Nephron progenitor cell (in vitro differentiated cells): Measurements from ENCODE around the gene GRIN2C.
A peak's percentile ranks its signal among the peaks of the same experiment; 100 is the strongest.

Experiments used
- DNase-seq: peaks from one replicate; pipeline ENCODE4 v3.0.0; 2021
- H3K27ac Mint-ChIP-seq: 2 replicates; pipeline ENCODE4 v1.8.0; 2021; ENCODE audit warnings: mild to moderate bottlenecking, moderate library complexity, mixed read lengths
- H3K27me3 Mint-ChIP-seq: 2 replicates; pipeline ENCODE4 v1.8.0; 2021; ENCODE audit warnings: mild to moderate bottlenecking, low read depth, mixed read lengths; ENCODE audit not compliant: poor library complexity
- H3K36me3 Mint-ChIP-seq: 2 replicates; pipeline ENCODE4 v1.8.0; 2021; ENCODE audit warnings: low read depth, mixed read lengths
- H3K4me1 Mint-ChIP-seq: 2 replicates; pipeline ENCODE4 v1.8.0; 2021; ENCODE audit warnings: mixed read lengths
- H3K4me3 Mint-ChIP-seq: 2 replicates; pipeline ENCODE4 v1.8.0; 2021; ENCODE audit warnings: mild to moderate bottlenecking, moderate library complexity, mixed read lengths
- H3K9me3 Mint-ChIP-seq: 2 replicates; pipeline ENCODE4 v1.8.0; 2021; ENCODE audit warnings: mild to moderate bottlenecking, moderate library complexity, mixed read lengths
- CTCF ChIP-seq: fragments of 200-600 bp; sonication (generic); IDR thresholded peaks from 2 replicates; pipeline ENCODE4 v1.5.0; 2021; ENCODE audit warnings: antibody characterized with exemption

Gene GRIN2C

GRCh38 chr17:74814453-74814852, 45.2 kb downstream of the GRIN2C start:
- no peak overlapping the region for H3K27ac Mint-ChIP-seq
- peaks cover 10% of the 10 kb centered on the region for H3K27me3 Mint-ChIP-seq
- no peak for TF ChIP-seq CTCF
- no peak overlapping the region for H3K4me3 Mint-ChIP-seq
- H3K36me3 Mint-ChIP-seq, result peaks cover 11% of the 10 kb centered on the region
- DNase-seq, result no peak
- peaks cover 86% of the 10 kb centered on the region for H3K4me1 Mint-ChIP-seq
- H3K9me3 Mint-ChIP-seq, result no peaks in the 10 kb centered on the region

- H3K4me1 Mint-ChIP-seq, result peaks cover 65% of the 10 kb centered on the region
- H3K9me3 Mint-ChIP-seq, result no peaks in the 10 kb centered on the region
- H3K27ac Mint-ChIP-seq, result no peak overlapping the region
- peaks cover 10% of the 10 kb centered on the region for H3K27me3 Mint-ChIP-seq
- peak overlapping the region; percentile 75 for H3K4me3 Mint-ChIP-seq
- peaks cover 11% of the 10 kb centered on the region for H3K36me3 Mint-ChIP-seq
- peak; percentile 37 for DNase-seq
- TF ChIP-seq CTCF, result no peak
Measured at GRCh38 chr17:74812109-74813009, 47.3 kb downstream of the GRIN2C start.

GRCh38 chr17:74810699-74811485, 48.8 kb downstream of the GRIN2C start:
- TF ChIP-seq CTCF, result no peak
- DNase-seq, result no peak
- no peaks in the 10 kb centered on the region for H3K9me3 Mint-ChIP-seq
- H3K4me3 Mint-ChIP-seq, result peak overlapping the region; percentile 53
- H3K4me1 Mint-ChIP-seq, result peaks cover 60% of the 10 kb centered on the region
- peaks cover 9% of the 10 kb centered on the region for H3K27me3 Mint-ChIP-seq
- peak overlapping the region; percentile 37 for H3K27ac Mint-ChIP-seq
- peaks cover 11% of the 10 kb centered on the region for H3K36me3 Mint-ChIP-seq

GRCh38 chr17:74808714-74809430, 50.8 kb downstream of the GRIN2C start:
- Mint-ChIP-seq H3K4me3 (no peak overlapping the region), H3K4me1 (peaks cover 51% of the 10 kb centered on the region), H3K9me3 (no peaks in the 10 kb centered on the region), H3K27ac (no peak overlapping the region), H3K27me3 (peaks cover 9% of the 10 kb centered on the region), H3K36me3 (peaks cover 4% of the 10 kb centered on the region)
- TF ChIP-seq CTCF, result no peak
- no peak for DNase-seq

- H3K9me3 Mint-ChIP-seq, result no peaks in the 10 kb centered on the region
- H3K27ac Mint-ChIP-seq, result no peak overlapping the region
- no peak for TF ChIP-seq CTCF
- DNase-seq, result no peak
- H3K4me3 Mint-ChIP-seq, result no peak overlapping the region
- H3K4me1 Mint-ChIP-seq, result peaks cover 41% of the 10 kb centered on the region
- H3K36me3 Mint-ChIP-seq, result peaks cover 4% of the 10 kb centered on the region
- peaks cover 9% of the 10 kb centered on the region for H3K27me3 Mint-ChIP-seq
Measured at GRCh38 chr17:74807925-74808324, 51.8 kb downstream of the GRIN2C start.
